ENCODE measurements around the gene PDE6D.

PDE6D gene

DNA sequence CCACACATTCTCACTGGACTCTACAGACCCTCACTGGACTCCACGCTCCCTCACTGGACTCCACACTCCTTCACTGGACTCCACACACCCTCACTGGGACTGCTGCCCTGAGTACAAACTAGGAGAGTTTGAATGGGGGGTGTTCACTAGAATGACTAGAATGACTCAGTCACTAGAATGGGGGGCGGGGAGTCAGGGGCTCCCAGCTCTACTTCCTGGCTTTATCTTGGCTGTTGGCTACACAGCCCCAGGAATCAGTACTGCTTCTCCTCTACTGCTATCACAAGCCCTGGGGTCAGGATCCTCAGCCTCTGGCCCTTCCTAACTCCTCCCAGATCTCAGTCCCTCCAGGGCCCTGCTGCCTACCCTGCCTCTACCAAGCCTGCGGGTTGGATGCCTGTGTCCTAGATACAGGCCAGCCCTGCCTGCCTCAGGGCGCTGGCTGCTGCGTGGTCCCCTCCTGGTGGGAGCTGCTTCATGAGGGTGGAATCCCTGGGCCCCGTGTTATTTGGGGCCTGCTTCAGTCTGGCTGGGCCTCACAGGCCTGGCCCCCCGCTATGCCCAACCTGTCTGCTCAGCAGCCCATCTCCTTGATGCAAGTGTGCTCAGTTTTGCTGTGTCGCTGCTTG lies 65.0 kb downstream of the PDE6D start:
- no peak for TF ChIP-seq ZFX (IDR thresholded peaks at IDR 0.05)
- TF ChIP-seq CTCF (conservative IDR thresholded peaks at IDR 0.05) = no peak
- no peak overlapping the region for H3K27ac ChIP-seq

- no peak overlapping the region for H3K27ac ChIP-seq
- TF ChIP-seq ZFX (IDR thresholded peaks at IDR 0.05) (no peak), CTCF (conservative IDR thresholded peaks at IDR 0.05) (peak; percentile 67)
Measured at GRCh38 chr2:231715499-231715837, 65.6 kb downstream of the PDE6D start.

- H3K27ac ChIP-seq = peak overlapping the region; percentile 46
- TF ChIP-seq ZFX (IDR thresholded peaks at IDR 0.05) (no peak), CTCF (conservative IDR thresholded peaks at IDR 0.05) (peak; percentile 84)
Measured at GRCh38 chr2:231714639-231715498, 66.2 kb downstream of the PDE6D start.

- peak overlapping the region; percentile 46 for H3K27ac ChIP-seq
- TF ChIP-seq CTCF (conservative IDR thresholded peaks at IDR 0.05) (peak; percentile 89), ZFX (IDR thresholded peaks at IDR 0.05) (no peak; the same call in 1 of the 2 replicates)
Measured at GRCh38 chr2:231713730-231714638, 67.1 kb downstream of the PDE6D start.

DNA sequence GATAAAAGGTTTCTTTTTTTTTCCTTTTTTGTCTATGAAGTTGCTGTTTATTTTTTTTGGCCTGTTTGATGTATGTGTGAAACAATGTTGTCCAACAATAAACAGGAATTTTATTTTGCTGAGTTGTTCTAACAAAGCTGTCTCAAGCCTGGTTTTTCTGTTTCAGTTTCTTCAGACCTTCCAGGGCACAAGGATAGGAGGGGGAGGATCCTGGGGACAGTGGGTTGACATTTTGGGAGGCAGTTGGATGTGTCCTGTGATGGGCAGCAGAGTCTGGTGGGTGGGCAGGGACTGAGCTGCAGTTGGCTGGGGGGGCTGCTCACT lies 67.7 kb downstream of the PDE6D start:
- peak overlapping the region; percentile 46 for H3K27ac ChIP-seq

- peak overlapping the region; percentile 98 for H3K27ac ChIP-seq
Measured at GRCh38 chr2:231712451-231713021, 68.5 kb downstream of the PDE6D start.

DNA sequence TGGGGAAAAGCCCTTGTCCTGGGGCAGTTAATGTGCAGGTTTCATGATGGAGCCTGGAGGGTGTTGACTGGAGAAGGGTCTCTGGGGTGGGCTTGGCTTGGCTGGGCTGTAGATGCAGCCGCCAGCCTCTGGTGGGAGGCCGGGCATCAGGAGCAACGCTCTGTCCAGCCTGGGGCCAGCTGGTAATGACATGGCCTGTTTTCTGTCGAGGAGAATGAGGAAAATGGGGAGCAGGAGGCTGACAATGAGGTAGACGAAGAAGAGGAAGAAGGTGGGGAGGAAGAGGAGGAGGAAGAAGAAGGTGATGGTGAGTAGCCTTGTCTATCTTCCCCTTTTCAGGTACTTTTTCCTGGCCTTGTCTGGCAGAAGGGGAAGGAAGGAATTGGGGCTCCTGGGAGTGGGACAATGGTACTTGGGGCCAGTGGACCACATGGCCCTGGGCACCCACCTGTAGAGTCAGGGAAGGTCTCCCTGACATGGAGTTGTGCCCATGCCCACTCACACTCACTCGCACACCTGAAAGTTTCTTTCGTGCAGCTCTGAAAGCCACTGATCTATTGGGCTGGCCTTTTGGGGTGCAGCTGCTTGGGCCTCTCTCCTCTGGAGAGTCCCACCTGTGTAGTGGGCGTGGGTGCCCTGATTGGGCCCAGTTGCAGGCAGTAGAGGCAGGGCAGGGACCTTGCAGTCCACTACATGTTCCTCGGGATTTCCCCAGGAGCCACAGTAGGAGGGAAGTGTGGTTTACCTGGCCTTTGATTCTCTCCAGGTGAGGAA lies 69.2 kb downstream of the PDE6D start:
- no peak for TF ChIP-seq ZFX (IDR thresholded peaks at IDR 0.05)
- no peak for TF ChIP-seq CTCF (conservative IDR thresholded peaks at IDR 0.05)
- H3K27ac ChIP-seq = peak overlapping the region; percentile 98
